Activated T-cell treated with anti-CD3 and anti-CD28 coated beads, Interleukin-2, amount 50 U/mL, for 24 hours (primary cell): ENCODE results near the gene CAMKK1.
A peak's percentile ranks its signal among the peaks of the same experiment; 100 is the strongest.

Experiments
- DNase-seq: peaks from one replicate; pipeline ENCODE4 v3.0.0-alpha.2; 2020
- H3K27ac Mint-ChIP-seq: 2 replicates; pipeline ENCODE4 v1.8.0; 2020; ENCODE audit warnings: mild to moderate bottlenecking, mixed read lengths
- H3K27me3 Mint-ChIP-seq: 2 replicates; pipeline ENCODE4 v1.8.0; 2020; ENCODE audit warnings: mixed read lengths
- H3K36me3 Mint-ChIP-seq: 2 replicates; pipeline ENCODE4 v1.8.0; 2020; ENCODE audit warnings: low read depth, mixed read lengths
- H3K4me1 Mint-ChIP-seq: 2 replicates; pipeline ENCODE4 v1.8.0; 2020; ENCODE audit warnings: low read depth, mixed read lengths
- H3K4me3 Mint-ChIP-seq: 2 replicates; pipeline ENCODE4 v1.8.0; 2020; ENCODE audit warnings: mild to moderate bottlenecking, moderate library complexity, mixed read lengths
- H3K9me3 Mint-ChIP-seq: 2 replicates; pipeline ENCODE4 v1.8.0; 2020; ENCODE audit warnings: mixed read lengths

CAMKK1 gene

DNA sequence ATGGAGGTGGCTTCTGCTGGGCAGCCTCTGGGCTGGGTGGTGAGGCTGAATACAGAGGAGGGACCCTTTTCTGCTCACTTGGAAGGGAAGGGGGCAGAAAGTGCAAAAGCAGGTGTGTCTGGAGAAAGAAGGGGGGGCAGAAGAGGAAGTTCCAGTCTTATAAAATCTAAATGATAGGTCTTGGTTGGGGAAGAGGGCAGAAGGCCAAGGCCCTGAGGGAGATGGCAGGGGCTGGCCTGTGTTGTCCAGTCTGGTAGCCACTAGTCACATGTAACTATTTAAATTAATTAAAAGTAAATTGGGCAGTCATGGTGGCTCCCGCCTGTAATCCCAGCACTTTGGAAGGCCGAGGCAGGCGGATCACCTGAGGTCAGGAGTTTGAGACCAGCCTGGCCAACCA lies 2.5 kb upstream of the CAMKK1 start:
- Mint-ChIP-seq H3K27me3 (no peaks in the 10 kb centered on the region), H3K4me1 (peaks cover 28% of the 10 kb centered on the region), H3K27ac (no peak overlapping the region), H3K36me3 (no peaks in the 10 kb centered on the region), H3K9me3 (no peaks in the 10 kb centered on the region), H3K4me3 (no peak overlapping the region)
- no peak for DNase-seq

DNA sequence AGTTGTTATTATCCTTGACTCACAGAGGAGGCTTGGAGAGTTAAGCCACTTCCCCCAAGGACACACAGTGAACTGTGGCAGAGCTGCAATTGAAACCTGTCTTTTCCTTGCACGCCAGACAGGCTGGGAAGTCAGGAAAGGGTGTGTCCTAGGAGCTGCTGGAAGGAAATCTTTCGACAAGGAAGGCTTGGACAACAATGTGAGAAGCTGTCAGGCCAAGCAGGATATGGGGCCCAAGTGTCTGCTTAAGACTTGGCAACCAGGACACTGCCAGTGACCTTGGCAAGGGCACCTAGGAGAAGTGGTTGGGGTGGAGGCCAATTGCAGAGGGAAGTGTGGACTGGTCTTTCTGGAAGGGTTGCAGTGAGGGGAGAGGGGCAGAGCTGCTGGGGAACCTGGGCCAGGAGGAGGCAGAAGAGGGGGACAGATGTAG lies 2.1 kb upstream of the CAMKK1 start:
- H3K27me3 Mint-ChIP-seq: no peaks in the 10 kb centered on the region
- H3K9me3 Mint-ChIP-seq: no peaks in the 10 kb centered on the region
- H3K36me3 Mint-ChIP-seq: no peaks in the 10 kb centered on the region
- no peak for DNase-seq
- H3K4me3 Mint-ChIP-seq: no peak overlapping the region
- peaks cover 31% of the 10 kb centered on the region for H3K4me1 Mint-ChIP-seq
- H3K27ac Mint-ChIP-seq: no peak overlapping the region

DNA sequence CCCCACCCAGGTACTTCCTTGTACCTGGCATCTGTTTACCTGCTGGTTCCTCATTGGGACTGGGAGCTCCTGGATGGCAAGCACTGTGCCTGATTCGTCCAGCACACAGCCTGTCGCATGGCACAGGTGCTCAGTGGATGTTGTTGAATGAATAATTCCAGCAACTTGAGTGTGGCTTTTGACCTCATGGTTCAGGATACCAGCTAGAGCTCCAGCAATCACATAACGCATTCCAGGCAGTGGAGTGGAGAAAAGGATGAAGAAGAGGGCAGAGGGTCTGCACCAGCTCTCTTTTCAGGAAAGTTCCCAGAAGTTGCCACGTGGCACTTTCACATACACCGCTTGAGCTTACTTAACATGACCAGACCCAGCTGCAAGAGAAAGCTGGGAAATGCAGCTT lies 1.3 kb upstream of the CAMKK1 start:
- Mint-ChIP-seq H3K4me1 (peaks cover 36% of the 10 kb centered on the region), H3K27me3 (no peaks in the 10 kb centered on the region), H3K4me3 (peak overlapping the region; percentile 73), H3K36me3 (no peaks in the 10 kb centered on the region), H3K9me3 (no peaks in the 10 kb centered on the region), H3K27ac (peak overlapping the region; percentile 88)
- DNase-seq: no peak

DNA sequence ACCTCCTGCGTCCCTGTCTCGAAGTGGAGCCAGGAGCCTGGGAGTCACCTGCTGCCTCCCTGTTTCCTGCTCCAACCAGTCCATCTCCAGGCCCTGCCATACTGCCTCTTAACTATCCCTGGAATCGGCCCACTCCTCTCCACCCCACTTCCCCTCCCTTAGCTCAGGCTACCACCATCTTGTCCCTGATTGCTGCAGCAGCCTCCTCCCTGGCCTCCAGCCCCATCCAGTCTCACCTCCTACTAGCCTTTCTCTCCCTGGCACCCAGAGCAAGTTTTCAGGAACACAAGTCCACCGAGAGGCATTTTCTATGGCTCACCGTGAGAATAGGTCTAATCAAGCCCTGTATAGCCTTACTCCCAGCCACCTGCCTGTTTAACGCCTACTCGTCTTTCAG lies 865 bp upstream of the CAMKK1 start:
- H3K36me3 Mint-ChIP-seq: no peaks in the 10 kb centered on the region

DNA sequence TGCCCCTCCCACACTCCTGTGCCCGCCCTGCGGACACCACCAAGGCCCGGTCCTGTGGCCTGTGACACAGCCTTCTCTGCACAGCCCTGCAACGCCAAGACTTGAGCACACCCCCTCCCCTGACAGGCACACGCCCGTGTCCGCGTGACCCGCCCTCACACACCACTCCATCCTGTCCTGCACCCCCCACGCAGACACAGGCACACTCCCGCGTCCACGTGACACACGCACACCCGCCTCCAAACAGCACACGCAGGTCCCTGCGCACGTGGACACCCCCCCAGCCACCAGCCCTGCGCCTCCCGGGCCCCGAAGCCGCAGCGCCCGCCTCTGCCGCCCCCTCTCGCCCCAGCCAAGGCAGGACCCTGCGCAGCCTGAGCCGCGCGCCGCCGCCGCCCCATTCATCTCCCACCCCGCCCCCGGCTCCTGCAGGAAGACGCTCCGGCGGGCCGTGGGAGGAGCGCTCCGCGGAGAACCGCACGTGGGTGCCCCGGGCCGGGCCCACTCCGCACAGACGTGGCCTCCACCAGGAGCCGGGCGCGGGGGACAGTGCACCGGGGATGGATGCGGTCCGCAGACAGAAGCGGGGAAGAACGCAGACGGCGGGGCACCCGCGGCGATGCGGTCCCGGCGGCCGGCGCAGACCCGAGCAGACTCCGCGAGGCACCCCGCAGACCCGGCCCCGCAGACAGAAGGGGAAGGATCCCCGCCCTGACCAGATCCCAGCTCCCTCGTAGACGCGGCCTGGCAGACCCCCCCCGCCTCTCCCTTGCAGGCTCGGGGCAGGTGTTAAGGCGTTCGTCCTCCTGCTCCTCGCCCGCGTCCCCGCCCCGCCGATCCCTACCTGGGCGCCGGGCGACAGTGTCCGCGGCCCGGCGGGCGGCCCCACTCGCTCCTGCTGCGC lies 506 bp downstream of the CAMKK1 start:
- peak; percentile 76 for DNase-seq
- Mint-ChIP-seq H3K4me1 (peaks cover 50% of the 10 kb centered on the region), H3K36me3 (no peaks in the 10 kb centered on the region), H3K27me3 (no peaks in the 10 kb centered on the region), H3K9me3 (no peaks in the 10 kb centered on the region), H3K27ac (peak overlapping the region; percentile 63), H3K4me3 (peak overlapping the region; percentile 83)

More for the DNA sequence above, 865 bp upstream of the CAMKK1 start:
- DNase-seq: no peak
- no peaks in the 10 kb centered on the region for H3K27me3 Mint-ChIP-seq
- no peaks in the 10 kb centered on the region for H3K9me3 Mint-ChIP-seq
- H3K27ac Mint-ChIP-seq: peak overlapping the region; percentile 88
- peaks cover 40% of the 10 kb centered on the region for H3K4me1 Mint-ChIP-seq
- H3K4me3 Mint-ChIP-seq: peak overlapping the region; percentile 73

DNA sequence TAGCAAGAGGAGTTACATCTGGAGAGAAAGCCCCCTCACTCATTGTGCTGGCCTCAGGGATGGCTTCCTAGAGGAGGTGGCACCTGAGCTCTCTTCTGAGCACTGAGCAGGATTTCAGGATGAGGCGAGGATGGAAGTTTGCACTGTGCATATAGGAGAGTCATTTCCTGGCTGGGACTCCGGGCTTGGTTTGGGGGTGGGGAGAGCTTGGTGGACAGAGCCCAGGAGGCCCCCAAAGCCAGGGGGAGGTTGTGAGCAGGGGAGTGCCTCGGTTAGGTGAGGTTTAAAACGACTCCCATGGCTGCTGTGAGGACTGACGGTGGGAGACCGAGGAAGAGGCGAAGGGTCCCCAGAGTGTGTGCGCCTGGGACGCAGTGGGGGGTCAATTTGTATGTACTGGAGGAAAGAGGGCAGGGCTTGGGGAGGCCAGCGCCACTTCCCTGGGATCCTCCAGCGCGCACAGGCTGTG lies 1.2 kb downstream of the CAMKK1 start:
- H3K9me3 Mint-ChIP-seq: no peaks in the 10 kb centered on the region
- no peak for DNase-seq

DNA sequence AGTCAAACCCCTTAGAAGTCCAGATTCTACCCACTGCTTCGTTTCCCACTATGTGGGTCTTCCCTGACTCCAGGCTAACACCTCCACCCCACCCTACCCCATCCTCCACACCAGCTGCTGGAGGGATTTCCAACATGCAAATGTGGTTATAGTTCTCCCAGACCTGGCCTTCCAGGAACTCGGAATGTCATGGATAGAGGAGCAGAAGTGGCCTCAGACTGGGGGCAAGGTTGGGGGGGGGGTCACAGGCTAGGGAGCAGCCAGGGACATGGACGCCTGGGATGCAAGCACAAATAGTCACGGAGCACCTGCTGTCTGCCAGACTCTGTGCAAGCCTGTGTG lies 2.0 kb downstream of the CAMKK1 start:
- DNase-seq: no peak

More for the DNA sequence above, 1.2 kb downstream of the CAMKK1 start:
- H3K4me3 Mint-ChIP-seq: peak overlapping the region; percentile 83
- peak overlapping the region; percentile 63 for H3K27ac Mint-ChIP-seq
- H3K4me1 Mint-ChIP-seq: peaks cover 57% of the 10 kb centered on the region
- no peaks in the 10 kb centered on the region for H3K36me3 Mint-ChIP-seq
- H3K27me3 Mint-ChIP-seq: no peaks in the 10 kb centered on the region

DNA sequence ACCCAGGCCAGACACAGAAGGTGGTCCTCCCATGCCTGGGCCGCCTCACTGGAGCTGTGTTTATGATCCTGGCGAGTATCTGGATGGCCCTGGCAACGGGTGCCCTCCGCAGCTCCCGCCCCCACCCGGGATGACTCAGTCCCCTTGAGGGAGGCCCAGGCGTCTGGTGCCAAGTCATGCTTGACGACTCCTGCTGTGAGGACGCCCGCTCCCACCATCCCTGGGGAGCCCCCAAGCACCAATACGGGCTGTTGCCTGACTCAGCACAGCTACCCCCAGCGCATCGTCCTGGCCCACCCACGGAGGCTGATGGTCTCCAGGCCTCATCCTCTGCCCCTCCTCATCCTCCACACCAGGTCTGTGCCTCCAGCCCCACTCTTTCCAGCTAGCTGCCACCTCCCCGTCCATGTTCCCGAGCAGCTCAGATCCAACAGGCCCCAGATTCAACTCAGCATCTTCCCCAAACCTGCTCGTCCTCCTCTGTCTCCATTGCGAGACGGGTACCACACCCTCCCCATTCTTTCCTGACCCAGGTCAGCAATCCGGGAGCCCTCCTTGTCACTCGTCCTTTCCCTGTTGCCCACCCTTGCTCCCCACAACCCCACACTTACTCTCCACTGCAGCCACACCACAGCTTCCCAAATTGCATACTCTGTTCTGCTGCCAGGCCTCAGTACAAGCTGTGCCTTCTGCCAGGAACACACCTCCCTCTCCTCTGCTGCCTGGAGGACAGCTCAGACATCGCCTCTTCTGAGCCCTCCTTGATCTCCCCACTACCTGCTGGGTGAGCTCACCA lies 2.6 kb downstream of the CAMKK1 start:
- H3K36me3 Mint-ChIP-seq: peaks cover 2% of the 10 kb centered on the region
- peak overlapping the region; percentile 6 for H3K27ac Mint-ChIP-seq
- H3K4me1 Mint-ChIP-seq: peaks cover 60% of the 10 kb centered on the region
- H3K9me3 Mint-ChIP-seq: no peaks in the 10 kb centered on the region
- H3K27me3 Mint-ChIP-seq: no peaks in the 10 kb centered on the region
- H3K4me3 Mint-ChIP-seq: no peak overlapping the region
- DNase-seq: peak; percentile 48

More for the DNA sequence above, 2.0 kb downstream of the CAMKK1 start:
- Mint-ChIP-seq H3K4me1 (peaks cover 60% of the 10 kb centered on the region), H3K36me3 (no peaks in the 10 kb centered on the region), H3K4me3 (peak overlapping the region; percentile 83), H3K27ac (no peak overlapping the region), H3K27me3 (no peaks in the 10 kb centered on the region), H3K9me3 (no peaks in the 10 kb centered on the region)

DNA sequence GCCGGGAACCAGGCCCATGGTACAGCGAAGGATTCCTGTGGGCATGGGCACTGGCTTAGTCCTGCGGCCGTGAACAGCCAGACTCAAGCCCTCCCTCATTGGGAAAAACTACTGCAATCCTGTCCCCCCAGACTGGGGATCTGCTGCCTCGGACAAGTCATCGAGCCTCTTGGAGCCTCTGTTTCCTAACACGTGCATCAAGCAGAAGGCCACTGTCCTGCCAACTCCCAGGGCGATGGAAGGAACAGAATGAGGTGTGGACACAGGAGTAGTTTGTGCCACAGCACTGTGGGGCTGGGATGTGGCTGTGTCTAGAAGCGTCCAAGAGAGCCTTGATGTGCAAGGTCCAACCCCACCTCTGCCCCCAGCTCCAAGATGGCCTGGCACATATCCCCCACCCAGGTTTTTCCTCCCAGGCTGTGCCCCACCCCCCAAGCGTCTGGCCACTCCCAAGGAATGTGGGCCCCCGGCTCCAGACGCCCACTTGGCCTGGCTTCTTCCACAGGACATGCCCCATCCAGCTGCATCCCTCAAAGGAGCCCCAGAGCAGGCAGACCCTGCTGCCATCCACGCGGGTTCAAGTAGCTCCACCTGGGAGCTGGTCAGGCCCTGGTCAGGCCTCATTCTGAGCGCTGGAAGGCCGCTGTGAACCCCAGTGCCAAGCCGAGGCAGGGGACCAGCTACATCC lies 3.4 kb downstream of the CAMKK1 start:
- DNase-seq: no peak
- H3K4me3 Mint-ChIP-seq: no peak overlapping the region
- peaks cover 8% of the 10 kb centered on the region for H3K36me3 Mint-ChIP-seq
- no peak overlapping the region for H3K27ac Mint-ChIP-seq
- H3K27me3 Mint-ChIP-seq: no peaks in the 10 kb centered on the region
- H3K4me1 Mint-ChIP-seq: peaks cover 60% of the 10 kb centered on the region
- no peaks in the 10 kb centered on the region for H3K9me3 Mint-ChIP-seq

DNA sequence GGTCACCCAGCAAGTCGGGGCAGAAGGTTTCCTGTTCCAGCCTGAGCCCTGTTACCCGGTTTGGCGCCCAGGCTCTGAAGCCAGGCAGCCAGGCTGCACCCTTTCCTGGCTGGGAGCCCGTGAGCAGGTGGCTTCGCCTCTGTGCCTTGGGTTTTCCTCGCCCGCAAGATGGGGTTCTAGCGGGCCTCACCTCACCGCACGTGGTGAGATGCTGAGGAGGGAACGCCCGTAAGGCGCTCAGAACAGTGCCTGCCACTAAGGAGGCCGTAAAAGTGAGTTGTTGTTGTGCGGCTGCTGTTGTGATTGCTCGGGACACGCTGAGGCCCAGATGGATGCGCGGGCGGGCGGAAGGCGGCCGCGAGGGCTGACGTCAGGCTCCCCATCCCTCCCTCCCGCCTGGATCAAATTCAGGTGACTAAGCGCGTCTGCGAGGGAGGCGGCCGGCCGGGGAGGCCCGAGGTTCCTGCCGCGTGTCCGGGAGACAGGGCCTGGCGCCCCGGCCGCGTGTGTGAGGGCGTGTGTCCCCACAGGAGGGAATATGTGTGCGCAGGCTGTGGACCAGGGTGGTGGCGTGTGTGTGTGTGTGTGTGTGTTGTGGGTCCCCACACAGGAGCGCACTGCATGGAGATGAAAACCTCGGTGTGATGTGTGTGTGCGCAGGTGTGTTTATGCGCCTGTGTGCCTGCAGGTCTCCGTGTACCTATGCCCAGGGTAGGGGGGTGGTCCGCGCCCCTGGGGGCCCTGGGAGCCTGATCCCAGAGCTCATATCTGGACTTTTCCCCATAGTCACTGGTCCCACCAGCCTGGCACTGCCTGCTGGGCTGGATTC lies 4.3 kb downstream of the CAMKK1 start:
- Mint-ChIP-seq H3K9me3 (no peaks in the 10 kb centered on the region), H3K27ac (no peak overlapping the region), H3K27me3 (no peaks in the 10 kb centered on the region), H3K4me3 (no peak overlapping the region), H3K4me1 (peaks cover 51% of the 10 kb centered on the region), H3K36me3 (peaks cover 16% of the 10 kb centered on the region)
- DNase-seq: no peak

DNA sequence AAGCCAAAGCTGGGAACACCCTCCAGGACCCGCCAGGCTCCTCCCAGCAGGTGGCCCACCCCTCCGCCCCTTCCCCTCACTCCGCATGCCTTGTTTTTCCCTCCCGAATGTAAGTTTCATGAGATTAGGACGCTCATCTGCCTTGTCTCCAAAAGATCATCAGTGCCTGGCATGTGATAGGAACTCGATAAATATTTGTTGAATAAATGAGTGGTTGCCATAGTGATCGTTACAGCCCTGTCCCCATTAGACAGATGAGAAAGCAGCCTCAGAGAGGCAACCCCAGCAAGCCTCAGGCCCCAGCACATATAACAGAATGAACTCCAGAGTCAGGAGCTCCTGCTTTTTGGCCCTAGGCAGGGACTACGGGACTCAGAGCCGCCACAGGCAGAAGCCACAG lies 5.0 kb downstream of the CAMKK1 start:
- Mint-ChIP-seq H3K4me3 (no peak overlapping the region), H3K9me3 (no peaks in the 10 kb centered on the region), H3K27me3 (no peaks in the 10 kb centered on the region), H3K4me1 (peaks cover 48% of the 10 kb centered on the region), H3K27ac (peak overlapping the region; percentile 6), H3K36me3 (peaks cover 23% of the 10 kb centered on the region)
- DNase-seq: no peak

DNA sequence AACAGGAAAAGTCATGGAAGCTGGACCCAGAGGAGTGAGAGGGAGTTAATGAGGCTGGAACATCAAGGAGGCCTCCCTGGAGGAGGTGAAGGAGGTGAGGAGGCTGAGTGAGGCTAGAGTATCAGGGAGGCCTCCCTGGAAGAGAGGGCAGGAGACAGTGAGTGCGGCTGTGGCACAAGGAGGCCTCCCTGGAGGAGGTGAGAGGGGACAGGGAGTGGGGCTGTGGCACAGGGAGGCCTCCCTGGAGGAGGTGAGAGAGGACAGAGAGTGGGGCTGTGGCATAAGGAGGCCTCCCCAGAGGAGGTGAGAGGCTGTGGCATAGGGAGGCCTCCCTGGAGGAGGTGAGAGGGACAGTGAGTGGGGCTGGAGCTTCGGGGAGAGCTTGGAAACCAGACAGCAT lies 5.5 kb downstream of the CAMKK1 start:
- H3K4me3 Mint-ChIP-seq: peak overlapping the region; percentile 28
- no peaks in the 10 kb centered on the region for H3K27me3 Mint-ChIP-seq
- H3K27ac Mint-ChIP-seq: peak overlapping the region; percentile 82
- peaks cover 48% of the 10 kb centered on the region for H3K4me1 Mint-ChIP-seq
- no peak for DNase-seq
- peaks cover 24% of the 10 kb centered on the region for H3K36me3 Mint-ChIP-seq
- H3K9me3 Mint-ChIP-seq: no peaks in the 10 kb centered on the region

DNA sequence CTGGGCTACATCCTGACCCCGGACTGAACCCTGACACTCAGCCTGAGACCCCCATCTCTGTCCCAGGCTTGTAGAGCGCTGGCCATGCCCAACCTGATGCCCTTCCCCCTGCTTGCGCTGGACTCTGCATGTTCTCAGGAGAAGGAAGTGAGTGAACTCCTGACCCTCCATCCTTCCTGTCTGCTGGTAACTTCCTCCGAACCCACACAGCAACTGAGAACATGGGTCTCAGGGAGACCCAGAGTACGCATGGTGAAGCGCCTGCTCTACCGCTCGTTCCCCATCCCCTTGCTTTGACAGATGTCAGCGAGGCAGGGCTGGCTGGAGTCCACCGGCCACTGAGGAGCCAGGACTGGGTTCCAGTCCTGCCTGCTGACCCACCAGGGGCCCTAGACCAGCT lies 6.1 kb downstream of the CAMKK1 start:
- no peaks in the 10 kb centered on the region for H3K27me3 Mint-ChIP-seq
- H3K4me1 Mint-ChIP-seq: peaks cover 44% of the 10 kb centered on the region
- no peak for DNase-seq
- no peaks in the 10 kb centered on the region for H3K9me3 Mint-ChIP-seq
- H3K4me3 Mint-ChIP-seq: peak overlapping the region; percentile 28
- peak overlapping the region; percentile 82 for H3K27ac Mint-ChIP-seq
- H3K36me3 Mint-ChIP-seq: peaks cover 27% of the 10 kb centered on the region

DNA sequence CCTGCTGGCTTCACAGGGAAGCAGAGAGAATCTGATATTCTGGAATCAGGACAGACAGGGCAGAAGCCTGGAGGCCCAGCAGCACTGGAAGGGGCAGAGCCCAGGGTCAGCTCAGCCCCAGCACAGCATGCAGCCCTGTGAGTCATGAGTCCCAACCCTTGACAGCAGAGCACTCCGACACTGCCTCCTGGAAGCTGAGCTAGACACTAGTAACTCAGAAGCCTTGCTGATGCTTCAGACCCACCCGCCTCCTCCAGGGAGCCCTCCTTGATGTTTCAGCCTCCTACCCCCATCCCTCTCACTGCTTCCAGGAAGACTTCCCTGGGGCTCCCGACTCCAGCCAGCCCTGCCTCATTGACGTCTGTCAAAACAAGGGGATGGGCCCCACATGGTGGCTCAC lies 6.9 kb downstream of the CAMKK1 start:
- Mint-ChIP-seq H3K27me3 (no peaks in the 10 kb centered on the region), H3K9me3 (no peaks in the 10 kb centered on the region), H3K36me3 (peaks cover 27% of the 10 kb centered on the region), H3K4me1 (peaks cover 36% of the 10 kb centered on the region), H3K27ac (no peak overlapping the region), H3K4me3 (no peak overlapping the region)
- DNase-seq: no peak
